ENCODE data around the gene AP4S1.
"Not testable (repeated sequence)": the region's sequence is repeated elsewhere in the genome, so short reads cannot be mapped to it uniquely, and the experiment has no call there.

The AP4S1 gene

GRCh38 chr14:31042893-31043292 is 17.4 kb downstream of the AP4S1 start:
- DNase-seq (ENCODE audit: low read depth in 2 of 2) = not testable (repeated sequence)

GRCh38 chr14:31043379-31043778 is 17.9 kb downstream of the AP4S1 start:
- DNase-seq (ENCODE audit: low read depth in 2 of 2) = no peak

- DNase-seq (ENCODE audit: low read depth in 2 of 2) = no peak
Measured at GRCh38 chr14:31045501-31046080, 20.1 kb downstream of the AP4S1 start.

- no peak for DNase-seq (ENCODE audit: low read depth in 2 of 2)
Measured at GRCh38 chr14:31047503-31047902, 22.1 kb downstream of the AP4S1 start.

GRCh38 chr14:31051023-31051422 is 25.6 kb downstream of the AP4S1 start:
- DNase-seq (ENCODE audit: low read depth in 2 of 2) = no peak

- no peak for DNase-seq (ENCODE audit: low read depth in 2 of 2)
Measured at GRCh38 chr14:31051511-31051910, 26.1 kb downstream of the AP4S1 start.

- DNase-seq (ENCODE audit: low read depth in 2 of 2) = not testable (repeated sequence)
Measured at GRCh38 chr14:31052905-31053586, 27.6 kb downstream of the AP4S1 start.

GRCh38 chr14:31057035-31057434 is 31.6 kb downstream of the AP4S1 start:
- no peak for DNase-seq (ENCODE audit: low read depth in 2 of 2)

GRCh38 chr14:31057701-31058364 is 32.4 kb downstream of the AP4S1 start:
- no peak for DNase-seq (ENCODE audit: low read depth in 2 of 2)

GRCh38 chr14:31059152-31059924 is 33.9 kb downstream of the AP4S1 start:
- no peak for DNase-seq (ENCODE audit: low read depth in 2 of 2)

- no peak for DNase-seq (ENCODE audit: low read depth in 2 of 2)
Measured at GRCh38 chr14:31060253-31060875, 34.9 kb downstream of the AP4S1 start.

- not testable (repeated sequence) for DNase-seq (ENCODE audit: low read depth in 2 of 2)
Measured at GRCh38 chr14:31062908-31063307, 37.5 kb downstream of the AP4S1 start.

GRCh38 chr14:31068235-31068634 is 42.8 kb downstream of the AP4S1 start:
- no peak for DNase-seq (ENCODE audit: low read depth in 2 of 2)

GRCh38 chr14:31069343-31069742 is 43.9 kb downstream of the AP4S1 start:
- DNase-seq (ENCODE audit: low read depth in 2 of 2) = no peak

GRCh38 chr14:31070431-31070830 is 45.0 kb downstream of the AP4S1 start:
- DNase-seq (ENCODE audit: low read depth in 2 of 2) = no peak

GRCh38 chr14:31071151-31071550 is 45.7 kb downstream of the AP4S1 start:
- DNase-seq (ENCODE audit: low read depth in 2 of 2) = no peak

GRCh38 chr14:31075144-31075543 is 49.7 kb downstream of the AP4S1 start:
- DNase-seq (ENCODE audit: low read depth in 2 of 2) = no peak

GRCh38 chr14:31078766-31079165 is 53.3 kb downstream of the AP4S1 start:
- DNase-seq (ENCODE audit: low read depth in 2 of 2) = no peak

GRCh38 chr14:31080056-31080455 is 54.6 kb downstream of the AP4S1 start:
- DNase-seq (ENCODE audit: low read depth in 2 of 2) = no peak

- DNase-seq (ENCODE audit: low read depth in 2 of 2) = no peak
Measured at GRCh38 chr14:31080484-31080883, 55.0 kb downstream of the AP4S1 start.

- DNase-seq (ENCODE audit: low read depth in 2 of 2) = no peak
Measured at GRCh38 chr14:31083781-31084180, 58.3 kb downstream of the AP4S1 start.

GRCh38 chr14:31084385-31084784 is 58.9 kb downstream of the AP4S1 start:
- DNase-seq (ENCODE audit: low read depth in 2 of 2) = no peak
